Large intestine (tissue), 3 donors: ENCODE data around the gene HIKESHI. TPM values are rescaled to one million over a fixed set of nuclear protein-coding genes. Genes with fewer than 3 reads are reported as not detected.
"Not testable (repeated sequence)": the region's sequence is repeated elsewhere in the genome, so short reads cannot be mapped to it uniquely, and the experiment has no call there.

Experiments
- DNase-seq, 2 donors: peaks; one replicate each; pipeline versions ENCODE4 v3.0.0 to v3.0.0-alpha.2; 2013
- H3K27ac ChIP-seq: one replicate; pipeline ENCODE4 v1.5.1; 2013; ENCODE audit warnings: low read length
- H3K27me3 ChIP-seq: 2 replicates; pipeline ENCODE4 v1.6.1; 2013; ENCODE audit warnings: low read length; ENCODE audit not compliant: control insufficient read depth, insufficient read depth
- H3K36me3 ChIP-seq: 2 replicates; pipeline ENCODE4 v1.6.1; 2013; ENCODE audit warnings: low read length; ENCODE audit not compliant: control insufficient read depth, insufficient read depth
- H3K4me1 ChIP-seq: one replicate; pipeline ENCODE4 v1.6.1; 2013; ENCODE audit warnings: low read length; ENCODE audit not compliant: control insufficient read depth, insufficient read depth
- H3K4me3 ChIP-seq: one replicate; pipeline ENCODE4 v1.5.1; 2013; ENCODE audit warnings: low read length
- H3K9me3 ChIP-seq: one replicate; pipeline ENCODE4 v1.6.1; 2013; ENCODE audit warnings: mild to moderate bottlenecking, low read depth, low read length, moderate library complexity; ENCODE audit not compliant: control insufficient read depth
- WGBS: methylation state at CpG from one replicate; pipeline ENCODE4 v1.1.5; 2013; ENCODE audit warnings: low lambda C conversion rate; ENCODE audit not compliant: insufficient coverage; 5-methylcytosine and 5-hydroxymethylcytosine counted together
- polyA plus RNA-seq: library from polyadenylated mRNA; unstranded; fragments of 120-200 nt; gene quantifications from one replicate; pipeline ENCODE4 v1.2.1, GENCODE V29; 2013

HIKESHI gene
- polyA plus RNA-seq, 1 donor: 36.6 TPM

- no peaks in the 10 kb centered on the region for H3K4me1 ChIP-seq
These were observed 10.4 kb upstream of the HIKESHI start for GRCh38 chr11:86291466-86292262.

GRCh38 chr11:86292912-86293616 is 9.0 kb upstream of the HIKESHI start:
- WGBS: 100% methylated on average over 1 of the region's 6 CpGs
- no peak for DNase-seq
- Histone ChIP-seq H3K9me3 (no peaks in the 10 kb centered on the region), H3K4me3 (no peak overlapping the region), H3K4me1 (no peaks in the 10 kb centered on the region), H3K27me3 (no peaks in the 10 kb centered on the region), H3K27ac (no peak overlapping the region), H3K36me3 (no peaks in the 10 kb centered on the region)

More at GRCh38 chr11:86291466-86292262, 10.4 kb upstream of the HIKESHI start:
- no peak overlapping the region for H3K27ac ChIP-seq
- no peaks in the 10 kb centered on the region for H3K36me3 ChIP-seq
- no peaks in the 10 kb centered on the region for H3K9me3 ChIP-seq
- peak in 1 of 2 donors; percentile 20 for DNase-seq
- WGBS: 0% methylated on average over 1 of the region's 3 CpGs
- no peak overlapping the region for H3K4me3 ChIP-seq
- H3K27me3 ChIP-seq: no peaks in the 10 kb centered on the region

- H3K4me3 ChIP-seq: no peak overlapping the region
- no peaks in the 10 kb centered on the region for H3K9me3 ChIP-seq
- H3K4me1 ChIP-seq: no peaks in the 10 kb centered on the region
- no peaks in the 10 kb centered on the region for H3K36me3 ChIP-seq
- H3K27ac ChIP-seq: no peak overlapping the region
- DNase-seq: peak in 1 of 2 donors; percentile 27
- no peaks in the 10 kb centered on the region for H3K27me3 ChIP-seq
These were observed 8.0 kb upstream of the HIKESHI start for GRCh38 chr11:86294026-86294425.

- no peak overlapping the region for H3K27ac ChIP-seq
- WGBS: 0% methylated on average over 1 of the region's 6 CpGs
- H3K4me1 ChIP-seq: no peaks in the 10 kb centered on the region
- no peaks in the 10 kb centered on the region for H3K27me3 ChIP-seq
- no peaks in the 10 kb centered on the region for H3K9me3 ChIP-seq
- DNase-seq: no peak
- H3K36me3 ChIP-seq: no peaks in the 10 kb centered on the region
- H3K4me3 ChIP-seq: peak overlapping the region; percentile 96
These were observed 323 bp upstream of the HIKESHI start for GRCh38 chr11:86301742-86302091.

- 100% methylated on average over 2 of the region's 2 CpGs for WGBS
- no peak overlapping the region for H3K27ac ChIP-seq
- H3K4me1 ChIP-seq: no peaks in the 10 kb centered on the region
- H3K27me3 ChIP-seq: no peaks in the 10 kb centered on the region
- DNase-seq: no peak
- no peaks in the 10 kb centered on the region for H3K9me3 ChIP-seq
- H3K4me3 ChIP-seq: peak overlapping the region; percentile 96
- H3K36me3 ChIP-seq: no peaks in the 10 kb centered on the region
These were observed 1.2 kb downstream of the HIKESHI start for GRCh38 chr11:86303257-86303656.

GRCh38 chr11:86308710-86309109 is 6.7 kb downstream of the HIKESHI start:
- not testable (repeated sequence) for H3K4me3 ChIP-seq, H3K36me3 ChIP-seq, DNase-seq, H3K27me3 ChIP-seq, H3K4me1 ChIP-seq, H3K27ac ChIP-seq, H3K9me3 ChIP-seq
- no CpG with 5 or more reads among the region's 4 CpGs for WGBS

- no CpG with 5 or more reads among the region's 2 CpGs for WGBS
- Histone ChIP-seq H3K9me3 (no peaks in the 10 kb centered on the region), H3K27me3 (no peaks in the 10 kb centered on the region), H3K36me3 (peaks cover 2% of the 10 kb centered on the region), H3K27ac (no peak overlapping the region), H3K4me1 (no peaks in the 10 kb centered on the region), H3K4me3 (no peak overlapping the region)
- no peak for DNase-seq
These were observed 11.8 kb downstream of the HIKESHI start for GRCh38 chr11:86313793-86314192.

- no peak overlapping the region for H3K4me3 ChIP-seq
- DNase-seq: no peak
- no peaks in the 10 kb centered on the region for H3K9me3 ChIP-seq
- H3K4me1 ChIP-seq: no peaks in the 10 kb centered on the region
- H3K36me3 ChIP-seq: peaks cover 2% of the 10 kb centered on the region
- H3K27me3 ChIP-seq: no peaks in the 10 kb centered on the region
- no peak overlapping the region for H3K27ac ChIP-seq
- no CpG with 5 or more reads among the region's 2 CpGs for WGBS
These were observed 12.6 kb downstream of the HIKESHI start for GRCh38 chr11:86314636-86315035.

GRCh38 chr11:86335131-86335767 is 33.2 kb downstream of the HIKESHI start:
- no peaks in the 10 kb centered on the region for H3K27me3 ChIP-seq
- no peak overlapping the region for H3K27ac ChIP-seq
- H3K4me3 ChIP-seq: no peak overlapping the region
- WGBS: 100% methylated on average over 1 of the region's 6 CpGs
- no peaks in the 10 kb centered on the region for H3K4me1 ChIP-seq
- H3K36me3 ChIP-seq: peaks cover 19% of the 10 kb centered on the region
- DNase-seq: no peak
- no peaks in the 10 kb centered on the region for H3K9me3 ChIP-seq

- no peaks in the 10 kb centered on the region for H3K27me3 ChIP-seq
- H3K27ac ChIP-seq: no peak overlapping the region
- no peak overlapping the region for H3K4me3 ChIP-seq
- H3K36me3 ChIP-seq: peaks cover 17% of the 10 kb centered on the region
- WGBS: no CpG with 5 or more reads among the region's 2 CpGs
- no peak for DNase-seq
- no peaks in the 10 kb centered on the region for H3K9me3 ChIP-seq
- H3K4me1 ChIP-seq: no peaks in the 10 kb centered on the region
These were observed 35.2 kb downstream of the HIKESHI start for GRCh38 chr11:86337227-86337626.
